WI38 (cell line): ENCODE results near the gene MEF2C.

Source experiments
- H3K4me3 ChIP-seq: 2 replicates; pipeline ENCODE4 v1.5.1; 2011; ENCODE audit warnings: low read depth, mild to moderate bottlenecking, control low read depth, low read length
- CTCF ChIP-seq: IDR thresholded peaks from 2 replicates; pipeline ENCODE4 v1.5.1; 2012; ENCODE audit warnings: low read depth, mild to moderate bottlenecking, control low read depth, low read length

Gene MEF2C

GRCh38 chr5:88821161-88821560, 61.8 kb downstream of the MEF2C start:
- H3K4me3 ChIP-seq, result no peak overlapping the region
- no peak for TF ChIP-seq CTCF

- TF ChIP-seq CTCF, result no peak
These were observed 62.4 kb downstream of the MEF2C start for GRCh38 chr5:88820581-88820980.

GRCh38 chr5:88819301-88819999, 63.5 kb downstream of the MEF2C start:
- no peak for TF ChIP-seq CTCF
- no peak overlapping the region for H3K4me3 ChIP-seq

More at GRCh38 chr5:88820581-88820980, 62.4 kb downstream of the MEF2C start:
- no peak overlapping the region for H3K4me3 ChIP-seq

GRCh38 chr5:88818296-88818695, 64.7 kb downstream of the MEF2C start:
- no peak for TF ChIP-seq CTCF
- H3K4me3 ChIP-seq, result no peak overlapping the region

- no peak overlapping the region for H3K4me3 ChIP-seq
- TF ChIP-seq CTCF, result no peak
These were observed 66.8 kb downstream of the MEF2C start for GRCh38 chr5:88816195-88816594.

GRCh38 chr5:88815050-88815789, 67.8 kb downstream of the MEF2C start:
- no peak overlapping the region for H3K4me3 ChIP-seq
- TF ChIP-seq CTCF, result no peak
